WERI-Rb-1 (cell line): ENCODE data around the gene MEGF9.
"Not testable (repeated sequence)": the region's sequence is repeated elsewhere in the genome, so short reads cannot be mapped to it uniquely, and the experiment has no call there.

Experiments
- DNase-seq: peaks from one replicate; pipeline ENCODE4 v3.0.0-alpha.2; 2020
- H3K27ac ChIP-seq: fragments of 250-450 bp; sonication (Bioruptor Pico); 2 replicates; pipeline ENCODE4 v1.5.1; 2020; ENCODE audit warnings: mild to moderate bottlenecking, moderate library complexity
- H3K27me3 ChIP-seq: fragments of 250-450 bp; sonication (Bioruptor Pico); 2 replicates; pipeline ENCODE4 v1.5.1; 2021; ENCODE audit warnings: mild to moderate bottlenecking, low read depth, moderate library complexity; ENCODE audit not compliant: insufficient read depth, severe bottlenecking
- H3K36me3 ChIP-seq: fragments of 250-450 bp; sonication (Bioruptor Pico); 2 replicates; pipeline ENCODE4 v1.5.1; 2020; ENCODE audit warnings: mild to moderate bottlenecking, moderate library complexity
- H3K4me3 ChIP-seq: 2 replicates; pipeline ENCODE4 v1.5.1; 2011; ENCODE audit warnings: low read depth, mild to moderate bottlenecking, control low read depth, low read length
- H3K9me3 ChIP-seq: fragments of 250-450 bp; sonication (Bioruptor Pico); 2 replicates; pipeline ENCODE4 v1.5.1; 2021; ENCODE audit warnings: mild to moderate bottlenecking, moderate library complexity; ENCODE audit not compliant: severe bottlenecking
- TF ChIP-seq, protein P1 (sequence below): IDR thresholded peaks from 2 replicates; pipeline ENCODE4 v1.5.1; 2011; ENCODE audit warnings: low read depth, mild to moderate bottlenecking, control low read depth, inconsistent platforms, low read length

Gene MEGF9

GRCh38 chr9:120555839-120556238 lies 158.4 kb downstream of the MEGF9 start:
- no peak overlapping the region for H3K4me3 ChIP-seq
- H3K27me3 ChIP-seq = no peaks in the 10 kb centered on the region
- DNase-seq = no peak
- H3K36me3 ChIP-seq = peaks cover 61% of the 10 kb centered on the region
- no peak overlapping the region for H3K27ac ChIP-seq
- H3K9me3 ChIP-seq = no peaks in the 10 kb centered on the region
- TF ChIP-seq, protein P1, sequence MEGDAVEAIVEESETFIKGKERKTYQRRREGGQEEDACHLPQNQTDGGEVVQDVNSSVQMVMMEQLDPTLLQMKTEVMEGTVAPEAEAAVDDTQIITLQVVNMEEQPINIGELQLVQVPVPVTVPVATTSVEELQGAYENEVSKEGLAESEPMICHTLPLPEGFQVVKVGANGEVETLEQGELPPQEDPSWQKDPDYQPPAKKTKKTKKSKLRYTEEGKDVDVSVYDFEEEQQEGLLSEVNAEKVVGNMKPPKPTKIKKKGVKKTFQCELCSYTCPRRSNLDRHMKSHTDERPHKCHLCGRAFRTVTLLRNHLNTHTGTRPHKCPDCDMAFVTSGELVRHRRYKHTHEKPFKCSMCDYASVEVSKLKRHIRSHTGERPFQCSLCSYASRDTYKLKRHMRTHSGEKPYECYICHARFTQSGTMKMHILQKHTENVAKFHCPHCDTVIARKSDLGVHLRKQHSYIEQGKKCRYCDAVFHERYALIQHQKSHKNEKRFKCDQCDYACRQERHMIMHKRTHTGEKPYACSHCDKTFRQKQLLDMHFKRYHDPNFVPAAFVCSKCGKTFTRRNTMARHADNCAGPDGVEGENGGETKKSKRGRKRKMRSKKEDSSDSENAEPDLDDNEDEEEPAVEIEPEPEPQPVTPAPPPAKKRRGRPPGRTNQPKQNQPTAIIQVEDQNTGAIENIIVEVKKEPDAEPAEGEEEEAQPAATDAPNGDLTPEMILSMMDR = no peak

GRCh38 chr9:120552210-120552704 lies 162.0 kb downstream of the MEGF9 start:
- not testable (repeated sequence) for H3K27ac ChIP-seq, DNase-seq, H3K9me3 ChIP-seq, H3K27me3 ChIP-seq, H3K4me3 ChIP-seq
- peaks cover 75% of the 10 kb centered on the region for H3K36me3 ChIP-seq
